HCT116 (cell line): ENCODE data around the gene GNAT2. TPM values are rescaled to one million over a fixed set of nuclear protein-coding genes. Genes with fewer than 3 reads are reported as not detected.

Source experiments
- ATAC-seq: fragments of 200-7000 bp; cut with Tn5 transposase; 2 replicates; pipeline ENCODE4 v1.9.1; 2020; ENCODE audit warnings: mild to moderate bottlenecking, moderate library complexity
- BruUV-seq: library from RNA; stranded (reverse); fragments of 400-500 nt; replicated peaks from 2 replicates; lab custom pipeline; 2021; lab: Mats Ljungman, UMichigan
- CTCF ChIA-PET: fragments of 300-600 bp; sonication (Branson Sonifier 250); formaldehyde crosslinking; loops from one replicate; lab custom pipeline; 2021; ENCODE audit warnings: antibody characterized with exemption; lab: Charles Lee
- POLR2A ChIA-PET: fragments of 300-600, 350-600 bp; sonication (Branson Sonifier 250); formaldehyde crosslinking; loops from one replicate; lab custom pipeline; 2021; ENCODE audit warnings: antibody characterized with exemption; lab: Charles Lee
- RAD21 ChIA-PET, 2 experiments: fragments of 300-600 bp; sonication (Branson Sonifier 250); formaldehyde crosslinking; loops; one replicate each; lab custom pipeline; 2023; ENCODE audit warnings: low total read pairs in 2 of 2; ENCODE audit not compliant: uncharacterized antibody in 2 of 2, unreplicated experiment in 2 of 2, low non-redundant PET in 1 of 2; lab: Charles Lee
- DNase-seq: peaks from one replicate; pipeline ENCODE4 v3.0.0-alpha.2; 2010; ENCODE audit warnings: low read depth, low spot score
- H2AFZ ChIP-seq: fragments of 200-600 bp; shearing (Covaris generic), sonication (generic); 2 replicates; pipeline ENCODE4 v1.6.1; 2017; ENCODE audit warnings: low read depth, mixed run types, mixed read lengths, antibody characterized with exemption, low read length; ENCODE audit not compliant: poor library complexity, severe bottlenecking
- H3K27ac ChIP-seq: 2 replicates; pipeline ENCODE4 v1.5.1; 2012; ENCODE audit warnings: low read depth, low read length
- H3K27me3 ChIP-seq: fragments of 200-600 bp; sonication (generic); 2 replicates; pipeline ENCODE4 v1.6.1; 2016; ENCODE audit warnings: mixed run types, low read length, mixed read lengths; ENCODE audit not compliant: insufficient read depth
- H3K36me3 ChIP-seq, 2 experiments: fragments of 200-500 bp in 1 of 2; fragments of 200-600 bp in 1 of 2; sonication (Bioruptor generic) in 1 of 2; sonication (generic) in 1 of 2; 2 replicates each; pipeline versions ENCODE4 v1.5.1 to v1.6.1; 2014 to 2016; ENCODE audit warnings: low read length in 2 of 2, inconsistent platforms in 1 of 2, mixed read lengths in 1 of 2, mixed run types in 1 of 2; ENCODE audit not compliant: insufficient read depth in 2 of 2, control insufficient read depth in 1 of 2
- H3K4me1 ChIP-seq, 2 experiments: fragments of 200-600 bp in 1 of 2; sonication (generic) in 1 of 2; 2 replicates each; pipeline versions ENCODE4 v1.5.1 to v1.6.1; 2012 to 2017; ENCODE audit warnings: low read length in 2 of 2, inconsistent platforms in 1 of 2, mild to moderate bottlenecking in 1 of 2, mixed read lengths in 1 of 2, mixed run types in 1 of 2, moderate library complexity in 1 of 2; ENCODE audit not compliant: insufficient read depth in 2 of 2, control insufficient read depth in 1 of 2
- H3K4me2 ChIP-seq: fragments of 200-600 bp; sonication (generic); 2 replicates; pipeline ENCODE4 v1.6.1; 2017; ENCODE audit warnings: mixed run types, low read length, mixed read lengths
- H3K4me3 ChIP-seq, 2 experiments: fragments of 200-600 bp in 1 of 2; sonication (generic) in 1 of 2; replicated peaks in 1 of 2; 2 replicates each; pipeline ENCODE4 v1.5.1; 2011 to 2016; ENCODE audit warnings: low read length in 2 of 2, control low read depth in 1 of 2, low read depth in 1 of 2, mild to moderate bottlenecking in 1 of 2, mixed read lengths in 1 of 2, mixed run types in 1 of 2
- H3K79me2 ChIP-seq: fragments of 200-600 bp; sonication (generic); 2 replicates; pipeline ENCODE4 v1.6.1; 2017; ENCODE audit warnings: mild to moderate bottlenecking, mixed run types, low read length, moderate library complexity, mixed read lengths; ENCODE audit not compliant: insufficient read depth
- H3K9ac ChIP-seq: fragments of 200-600 bp; sonication (generic); 2 replicates; pipeline ENCODE4 v1.6.1; 2016; ENCODE audit warnings: low read length, mixed read lengths
- H3K9me2 ChIP-seq: fragments of 200-600 bp; sonication (generic), shearing (Covaris generic); 2 replicates; pipeline ENCODE4 v1.6.1; 2017; ENCODE audit warnings: mixed run types, mild to moderate bottlenecking, moderate library complexity; ENCODE audit not compliant: insufficient read depth
- H3K9me3 ChIP-seq, 2 experiments: fragments of 200-500 bp in 1 of 2; fragments of 200-600 bp in 1 of 2; sonication (Bioruptor generic) in 1 of 2; sonication (generic) in 1 of 2; 2 replicates each; pipeline ENCODE4 v1.6.1; 2014 to 2017; ENCODE audit warnings: low read length in 2 of 2, mixed read lengths in 2 of 2, inconsistent platforms in 1 of 2, low read depth in 1 of 2, mild to moderate bottlenecking in 1 of 2, mixed run types in 1 of 2, moderate library complexity in 1 of 2; ENCODE audit not compliant: control insufficient read depth in 1 of 2, insufficient read depth in 1 of 2
- H4K20me1 ChIP-seq: fragments of 200-600 bp; sonication (generic), shearing (Covaris generic); 2 replicates; pipeline ENCODE4 v1.6.1; 2017; ENCODE audit warnings: mixed run types, mild to moderate bottlenecking, moderate library complexity; ENCODE audit not compliant: insufficient read depth
- ATF3 ChIP-seq: IDR thresholded peaks from 2 replicates; pipeline ENCODE4 v1.6.1; 2012
- CBX3 ChIP-seq: IDR thresholded peaks from 2 replicates; pipeline ENCODE4 v1.6.1; 2012; ENCODE audit warnings: low read depth
- CEBPB ChIP-seq: IDR thresholded peaks from 2 replicates; pipeline ENCODE4 v1.6.1; 2012; ENCODE audit warnings: low read depth
- EZH2 ChIP-seq: fragments of 200-600 bp; sonication (generic); IDR thresholded peaks from 2 replicates; pipeline ENCODE4 v1.6.1; 2017; ENCODE audit warnings: antibody characterized with exemption, mixed run types
- EZH2phosphoT487 ChIP-seq: fragments of 200-600 bp; IDR thresholded peaks from 2 replicates; pipeline ENCODE4 v1.6.1; 2018; ENCODE audit warnings: antibody characterized with exemption, borderline replicate concordance
- FOSL1 ChIP-seq: IDR thresholded peaks from 2 replicates; pipeline ENCODE4 v1.6.1; 2012; ENCODE audit warnings: low read depth
- JUND ChIP-seq: IDR thresholded peaks from 2 replicates; pipeline ENCODE4 v1.6.1; 2012
- POLR2A ChIP-seq: IDR thresholded peaks from 2 replicates; pipeline ENCODE4 v1.7.0; 2011; ENCODE audit warnings: borderline replicate concordance; ENCODE audit not compliant: insufficient read depth, insufficient read length; ENCODE audit errors: extremely low read depth
- RAD21 ChIP-seq: IDR thresholded peaks from 2 replicates; pipeline ENCODE4 v1.6.1; 2012; ENCODE audit warnings: low read depth, mild to moderate bottlenecking
- REST ChIP-seq: IDR thresholded peaks from 2 replicates; pipeline ENCODE4 v1.6.1; 2012; ENCODE audit warnings: low read depth
- SP1 ChIP-seq: IDR thresholded peaks from 2 replicates; pipeline ENCODE4 v1.6.1; 2012; ENCODE audit warnings: low read depth
- TCF7L2 ChIP-seq: IDR thresholded peaks from 2 replicates; pipeline ENCODE4 v1.7.0; 2011; ENCODE audit warnings: borderline replicate concordance, inconsistent platforms; ENCODE audit not compliant: insufficient read depth, insufficient read length; ENCODE audit errors: extremely low read depth
- YY1 ChIP-seq: IDR thresholded peaks from 2 replicates; pipeline ENCODE4 v1.6.1; 2011; ENCODE audit warnings: low read length, low read depth, moderate library complexity, mild to moderate bottlenecking; ENCODE audit not compliant: insufficient replicate concordance; ENCODE audit errors: extremely low read depth
- ZFX ChIP-seq: fragments of 450-650 bp; IDR thresholded peaks from 2 replicates; pipeline ENCODE4 v1.6.1; 2017
- ZNF274 ChIP-seq: fragments of 200-500 bp; sonication (Bioruptor generic); IDR thresholded peaks from 2 replicates; pipeline ENCODE4 v1.6.1; 2014; ENCODE audit warnings: mild to moderate bottlenecking, low read depth, low read length, inconsistent platforms
- intact Hi-C: fragments of 100-400 bp; cut with micrococcal nuclease; formaldehyde crosslinking; loops from 2 replicates; pipeline ENCODE4 v1.10.0; 2022
- total RNA-seq: library from RNA; stranded (reverse); gene quantifications from one replicate; pipeline ENCODE4 v1.2.1, GENCODE V29; 2021; ENCODE audit not compliant: unreplicated experiment

The GNAT2 gene
- total RNA-seq, 1 experiment from 2014 or later, result 0.76 TPM

- TF ChIP-seq JUND (0 out of 2 replicates have a peak, but pooled peaks have one; percentile 11), RAD21 (no peak), TCF7L2 (no peak)
- no peak overlapping the region for H2AFZ ChIP-seq
- ChIA-PET RAD21 (no interaction called here), POLR2A (interaction anchor here (0.5 to 1.5 kb wide), 2 partner anchors 38 to 65 kb away, joined by 4 to 5 read pairs; partner anchors contain the start of gene GNAI3), CTCF (interaction anchor here (1.2 to 1.5 kb wide), 3 partner anchors 17 to 68 kb away, joined by 3 to 6 read pairs (median 3); no protein-coding TSS in a partner anchor)
- H3K9me2 ChIP-seq, result no peaks in the 10 kb centered on the region
- no peak for DNase-seq
- H3K4me2 ChIP-seq, result peak overlapping the region; percentile 13
- no peaks in the 10 kb centered on the region for H3K36me3 ChIP-seq
- H3K4me3 ChIP-seq, result no peak overlapping the region
- no peaks in the 10 kb centered on the region for H4K20me1 ChIP-seq
- H3K79me2 ChIP-seq, result no peaks in the 10 kb centered on the region
- ATAC-seq, result no peak
- no peaks in the 10 kb centered on the region for H3K9me3 ChIP-seq
- H3K27me3 ChIP-seq, result no peaks in the 10 kb centered on the region
- BruUV-seq, result no TSS peak
- H3K4me1 ChIP-seq, result peaks cover 16 to 51% of the 10 kb centered on the region in 2 experiments
- intact Hi-C loops, result no loop called here
- no peak overlapping the region for H3K9ac ChIP-seq
- no peak overlapping the region for H3K27ac ChIP-seq
Measured at GRCh38 chr1:109613361-109614147, 5.9 kb downstream of the GNAT2 start.

GRCh38 chr1:109611308-109611990, 8.0 kb downstream of the GNAT2 start:
- ChIA-PET RAD21 (interaction anchor here in 1 of 2 experiments (0.7 kb wide), 1 partner anchor 28 kb away, joined by 3 read pairs; no protein-coding TSS in a partner anchor), POLR2A (no interaction called here), CTCF (no interaction called here)
- Histone ChIP-seq H3K9me2 (no peaks in the 10 kb centered on the region), H3K79me2 (no peaks in the 10 kb centered on the region), H2AFZ (no peak overlapping the region), H3K27ac (no peak overlapping the region), H3K27me3 (no peaks in the 10 kb centered on the region), H3K4me3 (no peak overlapping the region), H3K4me2 (peak overlapping the region; percentile 46; the same call in 1 of the 2 replicates), H3K4me1 (peaks cover 7 to 31% of the 10 kb centered on the region in 2 experiments), H3K9me3 (no peaks in the 10 kb centered on the region), H4K20me1 (no peaks in the 10 kb centered on the region), H3K36me3 (no peaks in the 10 kb centered on the region), H3K9ac (no peak overlapping the region)
- ATAC-seq, result peak; percentile 11; the same call in 1 of the 2 replicates
- intact Hi-C loops, result no loop called here
- BruUV-seq, result no TSS peak
- no peak for DNase-seq
- TF ChIP-seq ZFX, result no peak
- no peak for TF ChIP-seq ATF3
- no peak for TF ChIP-seq FOSL1
- TF ChIP-seq ZNF274, result no peak
- no peak for TF ChIP-seq YY1
- TF ChIP-seq CBX3, result no peak
- no peak for TF ChIP-seq RAD21
- no peak for TF ChIP-seq SP1
- TF ChIP-seq CEBPB, result no peak
- TF ChIP-seq EZH2phosphoT487, result no peak
- TF ChIP-seq REST, result no peak
- TF ChIP-seq EZH2, result no peak
- TF ChIP-seq POLR2A, result no peak
